Astrocyte (in vitro differentiated cells and primary cell): Measurements from ENCODE around the gene KRT79.

Experiments
- CTCF ChIP-seq: IDR thresholded peaks from 2 replicates; pipeline ENCODE4 v1.5.1; 2011; ENCODE audit warnings: low read depth, mild to moderate bottlenecking, inconsistent platforms, low read length, moderate library complexity; ENCODE audit not compliant: insufficient read depth
- EZH2 ChIP-seq: IDR thresholded peaks from 2 replicates; pipeline ENCODE4 v1.6.1; 2012; ENCODE audit warnings: mild to moderate bottlenecking, low read length, inconsistent platforms; ENCODE audit not compliant: insufficient read depth

GRCh38 chr12:52818887-52819420 lies 15.2 kb downstream of the KRT79 start:
- TF ChIP-seq CTCF = no peak
- no peak for TF ChIP-seq EZH2
